ENCODE measurements around the gene SKOR2.

Gene SKOR2

GRCh38 chr18:47263150-47263429 is 11.6 kb upstream of the SKOR2 start:
- no peak for TF ChIP-seq RAD21 (IDR thresholded peaks at IDR 0.05; ENCODE audit: low read depth)
- no peak for TF ChIP-seq TCF12 (IDR thresholded peaks at IDR 0.05; ENCODE audit: low read depth)
- TF ChIP-seq ZBTB7A (IDR thresholded peaks at IDR 0.05; ENCODE audit: low read depth): no peak
- TF ChIP-seq TAF1 (IDR thresholded peaks at IDR 0.05; ENCODE audit: low read depth): no peak

GRCh38 chr18:47262301-47263149 is 11.1 kb upstream of the SKOR2 start:
- TF ChIP-seq CREB1 (IDR thresholded peaks at IDR 0.05; ENCODE audit: low read depth): no peak
- no peak for TF ChIP-seq NFIC (IDR thresholded peaks at IDR 0.05)
- no peak for TF ChIP-seq TAF1 (IDR thresholded peaks at IDR 0.05; ENCODE audit: low read depth)
- TF ChIP-seq USF1 (IDR thresholded peaks at IDR 0.05): no peak
- TF ChIP-seq ZBTB7A (IDR thresholded peaks at IDR 0.05; ENCODE audit: low read depth): no peak
- TF ChIP-seq MAX (IDR thresholded peaks at IDR 0.05): no peak
- no peak for TF ChIP-seq EP300 (IDR thresholded peaks at IDR 0.05; ENCODE audit: borderline replicate concordance)
- TF ChIP-seq TCF12 (IDR thresholded peaks at IDR 0.05; ENCODE audit: low read depth): no peak
- no peak for TF ChIP-seq EGR1 (IDR thresholded peaks at IDR 0.05)
- no peak for TF ChIP-seq YY1 (IDR thresholded peaks at IDR 0.05; ENCODE audit: low read depth)
- TF ChIP-seq FOXM1 (IDR thresholded peaks at IDR 0.05; ENCODE audit: borderline replicate concordance, low read depth): no peak
- TF ChIP-seq, protein P1, sequence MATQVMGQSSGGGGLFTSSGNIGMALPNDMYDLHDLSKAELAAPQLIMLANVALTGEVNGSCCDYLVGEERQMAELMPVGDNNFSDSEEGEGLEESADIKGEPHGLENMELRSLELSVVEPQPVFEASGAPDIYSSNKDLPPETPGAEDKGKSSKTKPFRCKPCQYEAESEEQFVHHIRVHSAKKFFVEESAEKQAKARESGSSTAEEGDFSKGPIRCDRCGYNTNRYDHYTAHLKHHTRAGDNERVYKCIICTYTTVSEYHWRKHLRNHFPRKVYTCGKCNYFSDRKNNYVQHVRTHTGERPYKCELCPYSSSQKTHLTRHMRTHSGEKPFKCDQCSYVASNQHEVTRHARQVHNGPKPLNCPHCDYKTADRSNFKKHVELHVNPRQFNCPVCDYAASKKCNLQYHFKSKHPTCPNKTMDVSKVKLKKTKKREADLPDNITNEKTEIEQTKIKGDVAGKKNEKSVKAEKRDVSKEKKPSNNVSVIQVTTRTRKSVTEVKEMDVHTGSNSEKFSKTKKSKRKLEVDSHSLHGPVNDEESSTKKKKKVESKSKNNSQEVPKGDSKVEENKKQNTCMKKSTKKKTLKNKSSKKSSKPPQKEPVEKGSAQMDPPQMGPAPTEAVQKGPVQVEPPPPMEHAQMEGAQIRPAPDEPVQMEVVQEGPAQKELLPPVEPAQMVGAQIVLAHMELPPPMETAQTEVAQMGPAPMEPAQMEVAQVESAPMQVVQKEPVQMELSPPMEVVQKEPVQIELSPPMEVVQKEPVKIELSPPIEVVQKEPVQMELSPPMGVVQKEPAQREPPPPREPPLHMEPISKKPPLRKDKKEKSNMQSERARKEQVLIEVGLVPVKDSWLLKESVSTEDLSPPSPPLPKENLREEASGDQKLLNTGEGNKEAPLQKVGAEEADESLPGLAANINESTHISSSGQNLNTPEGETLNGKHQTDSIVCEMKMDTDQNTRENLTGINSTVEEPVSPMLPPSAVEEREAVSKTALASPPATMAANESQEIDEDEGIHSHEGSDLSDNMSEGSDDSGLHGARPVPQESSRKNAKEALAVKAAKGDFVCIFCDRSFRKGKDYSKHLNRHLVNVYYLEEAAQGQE (IDR thresholded peaks at IDR 0.05; ENCODE audit: low read depth): no peak
- no peak for TF ChIP-seq TEAD4 (IDR thresholded peaks at IDR 0.05)
- no peak for TF ChIP-seq CEBPB (IDR thresholded peaks at IDR 0.05)
- no peak for TF ChIP-seq RAD21 (IDR thresholded peaks at IDR 0.05; ENCODE audit: low read depth)

GRCh38 chr18:47261902-47262300 is 10.4 kb upstream of the SKOR2 start:
- TF ChIP-seq EP300 (IDR thresholded peaks at IDR 0.05; ENCODE audit: borderline replicate concordance): no peak
- TF ChIP-seq TEAD4 (IDR thresholded peaks at IDR 0.05): no peak
- TF ChIP-seq EGR1 (IDR thresholded peaks at IDR 0.05): no peak
- TF ChIP-seq CEBPB (IDR thresholded peaks at IDR 0.05): no peak
- TF ChIP-seq NFIC (IDR thresholded peaks at IDR 0.05): no peak
- no peak for TF ChIP-seq TCF12 (IDR thresholded peaks at IDR 0.05; ENCODE audit: low read depth)
- no peak for TF ChIP-seq RAD21 (IDR thresholded peaks at IDR 0.05; ENCODE audit: low read depth)
- no peak for TF ChIP-seq CREB1 (IDR thresholded peaks at IDR 0.05; ENCODE audit: low read depth)
- TF ChIP-seq MAX (IDR thresholded peaks at IDR 0.05): no peak
- TF ChIP-seq, protein P1 (IDR thresholded peaks at IDR 0.05; ENCODE audit: low read depth): no peak
- no peak for TF ChIP-seq FOXM1 (IDR thresholded peaks at IDR 0.05; ENCODE audit: borderline replicate concordance, low read depth)

GRCh38 chr18:47260924-47261701 is 9.7 kb upstream of the SKOR2 start:
- TF ChIP-seq, protein P1 (IDR thresholded peaks at IDR 0.05; ENCODE audit: low read depth): no peak
- no peak for TF ChIP-seq CREB1 (IDR thresholded peaks at IDR 0.05; ENCODE audit: low read depth)
- no peak for TF ChIP-seq TAF1 (IDR thresholded peaks at IDR 0.05; ENCODE audit: low read depth)
- TF ChIP-seq NFIC (IDR thresholded peaks at IDR 0.05): no peak
- no peak for TF ChIP-seq TEAD4 (IDR thresholded peaks at IDR 0.05)
- TF ChIP-seq MAX (IDR thresholded peaks at IDR 0.05): no peak
- no peak for TF ChIP-seq TCF12 (IDR thresholded peaks at IDR 0.05; ENCODE audit: low read depth)
- no peak for TF ChIP-seq USF1 (IDR thresholded peaks at IDR 0.05)
- no peak for TF ChIP-seq EGR1 (IDR thresholded peaks at IDR 0.05)
- no peak for TF ChIP-seq RAD21 (IDR thresholded peaks at IDR 0.05; ENCODE audit: low read depth)
- TF ChIP-seq CEBPB (IDR thresholded peaks at IDR 0.05): no peak
- no peak for TF ChIP-seq ZBTB7A (IDR thresholded peaks at IDR 0.05; ENCODE audit: low read depth)
- no peak for TF ChIP-seq FOXM1 (IDR thresholded peaks at IDR 0.05; ENCODE audit: borderline replicate concordance, low read depth)
- TF ChIP-seq EP300 (IDR thresholded peaks at IDR 0.05; ENCODE audit: borderline replicate concordance): no peak
- TF ChIP-seq YY1 (IDR thresholded peaks at IDR 0.05; ENCODE audit: low read depth): no peak

Data from Ishikawa (cell line).